ENCODE results near the gene CADPS2.

DNA sequence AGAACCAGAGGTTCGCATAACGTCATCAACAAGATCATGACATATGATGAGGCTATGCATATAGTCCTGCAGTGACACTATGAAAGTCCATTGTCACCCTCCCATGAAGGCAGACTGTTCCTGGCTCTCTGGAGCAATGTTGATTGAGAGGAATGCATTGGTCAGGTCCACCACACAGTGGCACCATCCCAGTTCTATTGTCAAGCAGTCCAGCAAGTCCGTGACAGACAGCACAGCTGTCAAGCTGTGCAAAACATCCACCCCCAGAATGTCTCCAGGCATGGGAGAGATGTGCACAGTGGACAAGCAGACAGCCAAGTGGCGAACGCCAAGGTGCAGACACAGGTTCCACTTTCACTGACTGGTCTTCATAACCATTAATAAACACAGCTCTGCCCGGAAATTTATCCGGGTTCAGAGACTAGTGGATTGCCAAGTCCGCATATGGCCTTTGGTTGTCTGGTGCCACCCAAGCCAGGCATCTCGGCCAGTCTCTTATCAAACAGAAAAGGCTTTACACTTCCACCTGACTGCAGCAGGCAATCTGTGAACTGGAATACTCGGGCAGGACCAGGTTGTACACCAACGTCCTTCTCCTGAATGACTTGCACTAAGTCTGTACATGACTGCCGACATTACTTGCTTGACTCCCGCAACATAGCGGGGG lies 194.6 kb downstream of the CADPS2 start:
- TF ChIP-seq, protein P1, sequence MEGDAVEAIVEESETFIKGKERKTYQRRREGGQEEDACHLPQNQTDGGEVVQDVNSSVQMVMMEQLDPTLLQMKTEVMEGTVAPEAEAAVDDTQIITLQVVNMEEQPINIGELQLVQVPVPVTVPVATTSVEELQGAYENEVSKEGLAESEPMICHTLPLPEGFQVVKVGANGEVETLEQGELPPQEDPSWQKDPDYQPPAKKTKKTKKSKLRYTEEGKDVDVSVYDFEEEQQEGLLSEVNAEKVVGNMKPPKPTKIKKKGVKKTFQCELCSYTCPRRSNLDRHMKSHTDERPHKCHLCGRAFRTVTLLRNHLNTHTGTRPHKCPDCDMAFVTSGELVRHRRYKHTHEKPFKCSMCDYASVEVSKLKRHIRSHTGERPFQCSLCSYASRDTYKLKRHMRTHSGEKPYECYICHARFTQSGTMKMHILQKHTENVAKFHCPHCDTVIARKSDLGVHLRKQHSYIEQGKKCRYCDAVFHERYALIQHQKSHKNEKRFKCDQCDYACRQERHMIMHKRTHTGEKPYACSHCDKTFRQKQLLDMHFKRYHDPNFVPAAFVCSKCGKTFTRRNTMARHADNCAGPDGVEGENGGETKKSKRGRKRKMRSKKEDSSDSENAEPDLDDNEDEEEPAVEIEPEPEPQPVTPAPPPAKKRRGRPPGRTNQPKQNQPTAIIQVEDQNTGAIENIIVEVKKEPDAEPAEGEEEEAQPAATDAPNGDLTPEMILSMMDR (IDR thresholded peaks at IDR 0.05; ENCODE audit: insufficient read depth, low read depth, low read length), result no peak
- TF ChIP-seq EZH2 (IDR thresholded peaks at IDR 0.05; ENCODE audit: insufficient read depth, low read length), result no peak
